GM13977 (cell line): ENCODE results near the gene SAMD8.
A peak's percentile ranks its signal among the peaks of the same experiment; 100 is the strongest.
"Not testable (repeated sequence)": the region's sequence is repeated elsewhere in the genome, so short reads cannot be mapped to it uniquely, and the experiment has no call there.

Experiments
- DNase-seq: peaks from one replicate; pipeline ENCODE4 v3.0.0; 2012; ENCODE audit warnings: low spot score
- CTCF ChIP-seq: IDR thresholded peaks from 2 replicates; pipeline ENCODE4 v1.5.1; 2012; ENCODE audit warnings: mild to moderate bottlenecking, control low read depth; ENCODE audit not compliant: insufficient read depth; ENCODE audit errors: extremely low read depth, missing control alignments
- in situ Hi-C: fragments of 300-500 bp; cut with MboI; formaldehyde crosslinking; loops from one replicate; pipeline ENCODE4 v1.12.0; 2022; ENCODE audit warnings: low sequenced_read_pairs, low pct_unique_long_range_greater_than_20kb, mixed read lengths, inconsistent platforms; ENCODE audit not compliant: unreplicated experiment

The SAMD8 gene

GRCh38 chr10:75187961-75188426, 76.5 kb downstream of the SAMD8 start:
- peak; percentile 76 for DNase-seq
- in situ Hi-C loops, result no loop called here
- TF ChIP-seq CTCF, result peak; percentile 70

- DNase-seq, in situ Hi-C loops: not testable (repeated sequence)
Measured at GRCh38 chr10:75188522-75188921, 77.1 kb downstream of the SAMD8 start.

GRCh38 chr10:75189266-75190096, 78.0 kb downstream of the SAMD8 start:
- TF ChIP-seq CTCF, result no peak
- no peak for DNase-seq
- in situ Hi-C loops, result no loop called here

GRCh38 chr10:75191821-75192568, 80.5 kb downstream of the SAMD8 start:
- DNase-seq, result no peak
- in situ Hi-C loops, result no loop called here
- no peak for TF ChIP-seq CTCF

- DNase-seq, in situ Hi-C loops: not testable (repeated sequence)
Measured at GRCh38 chr10:75194625-75195024, 83.2 kb downstream of the SAMD8 start.

- no peak for TF ChIP-seq CTCF
- DNase-seq, result no peak
- in situ Hi-C loops, result no loop called here
Measured at GRCh38 chr10:75195035-75195763, 83.7 kb downstream of the SAMD8 start.

- in situ Hi-C loops, result no loop called here
Measured at GRCh38 chr10:75197066-75197465, 85.6 kb downstream of the SAMD8 start.

More at GRCh38 chr10:75197066-75197465, 85.6 kb downstream of the SAMD8 start:
- no peak for DNase-seq
- no peak for TF ChIP-seq CTCF
